ENCODE measurements around the gene PRR22. TPM values are rescaled to one million over a fixed set of nuclear protein-coding genes. Genes with fewer than 3 reads are reported as not detected.
A peak's percentile ranks its signal among the peaks of the same experiment; 100 is the strongest.

PRR22 gene
- total and polyA plus RNA-seq, 3 donors from 2014 or later: 24.0 to 54.9 (median 35.0) TPM

DNA sequence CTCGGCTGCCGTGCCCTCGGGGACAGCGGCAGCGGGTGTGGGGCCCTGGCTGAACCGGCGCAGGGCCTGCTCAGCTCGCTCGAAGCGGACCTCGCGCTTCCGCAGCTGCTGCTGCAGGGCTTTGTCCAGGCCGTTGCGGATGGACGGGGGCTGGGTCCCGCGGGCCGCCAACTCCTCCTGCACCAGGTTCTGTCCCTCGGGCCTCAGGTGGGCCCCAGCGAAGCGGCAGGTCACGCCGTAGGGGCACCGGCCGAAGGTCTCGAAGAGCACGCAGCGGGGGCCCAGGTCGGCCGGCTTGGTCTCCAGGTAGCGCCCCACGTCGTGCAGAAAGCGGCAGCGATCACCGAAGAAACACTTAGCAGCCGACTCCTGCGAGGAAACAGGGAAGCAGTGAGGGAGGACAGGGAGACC lies 4.8 kb upstream of the PRR22 start:
- Histone ChIP-seq H3K36me3 (ENCODE audit: low read depth, missing control alignments) (no peaks in the 10 kb centered on the region), H3K4me3 (peak overlapping the region in 1 of 2 donors; percentile 98), H3K27me3 (no peaks in the 10 kb centered on the region), H3K27ac (no peak overlapping the region), H3K9me3 (no peaks in the 10 kb centered on the region), H3K4me1 (peaks cover 6% of the 10 kb centered on the region)
- no peak for DNase-seq
- TF ChIP-seq, protein P1, sequence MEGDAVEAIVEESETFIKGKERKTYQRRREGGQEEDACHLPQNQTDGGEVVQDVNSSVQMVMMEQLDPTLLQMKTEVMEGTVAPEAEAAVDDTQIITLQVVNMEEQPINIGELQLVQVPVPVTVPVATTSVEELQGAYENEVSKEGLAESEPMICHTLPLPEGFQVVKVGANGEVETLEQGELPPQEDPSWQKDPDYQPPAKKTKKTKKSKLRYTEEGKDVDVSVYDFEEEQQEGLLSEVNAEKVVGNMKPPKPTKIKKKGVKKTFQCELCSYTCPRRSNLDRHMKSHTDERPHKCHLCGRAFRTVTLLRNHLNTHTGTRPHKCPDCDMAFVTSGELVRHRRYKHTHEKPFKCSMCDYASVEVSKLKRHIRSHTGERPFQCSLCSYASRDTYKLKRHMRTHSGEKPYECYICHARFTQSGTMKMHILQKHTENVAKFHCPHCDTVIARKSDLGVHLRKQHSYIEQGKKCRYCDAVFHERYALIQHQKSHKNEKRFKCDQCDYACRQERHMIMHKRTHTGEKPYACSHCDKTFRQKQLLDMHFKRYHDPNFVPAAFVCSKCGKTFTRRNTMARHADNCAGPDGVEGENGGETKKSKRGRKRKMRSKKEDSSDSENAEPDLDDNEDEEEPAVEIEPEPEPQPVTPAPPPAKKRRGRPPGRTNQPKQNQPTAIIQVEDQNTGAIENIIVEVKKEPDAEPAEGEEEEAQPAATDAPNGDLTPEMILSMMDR (IDR thresholded peaks at IDR 0.05): no peak
- no peak for TF ChIP-seq POLR2A (IDR thresholded peaks at IDR 0.05)
- 90% methylated on average over 37 of the region's 39 CpGs; no CpG with 5 or more reads in 1 of the 2 donors for WGBS, 2 donors
- intact Hi-C loops (cut with DNase I; ENCODE audit: low total_unique reads): loop anchor here (10.0 kb wide), 1 partner anchor 115 kb away; the partner anchor contains the start of genes NDUFA11 and VMAC

DNA sequence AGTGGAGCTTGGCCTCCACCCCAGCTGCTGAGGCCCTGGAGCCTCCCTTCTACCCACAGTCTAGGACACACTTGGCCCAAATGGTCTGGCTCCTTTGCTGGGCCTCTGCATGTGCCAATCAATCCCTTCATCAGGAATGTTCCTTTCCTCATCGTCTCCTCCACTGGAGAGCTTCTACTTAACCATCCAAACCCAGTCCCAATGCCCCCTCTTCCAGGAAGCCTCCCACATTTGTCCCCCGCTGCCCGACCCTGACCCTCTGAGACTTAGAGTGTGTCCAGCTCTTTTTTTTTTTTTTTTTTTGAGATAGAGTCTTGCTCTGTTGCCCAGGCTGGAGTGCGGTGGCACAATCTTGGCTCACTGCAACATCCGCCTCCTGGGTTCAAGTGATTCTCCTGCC lies 3.9 kb upstream of the PRR22 start:
- WGBS, 2 donors: 83 to 94% methylated on average over 5 of the region's 5 CpGs
- Histone ChIP-seq H3K27ac (no peak overlapping the region), H3K27me3 (no peaks in the 10 kb centered on the region), H3K4me3 (no peak overlapping the region), H3K36me3 (ENCODE audit: low read depth, missing control alignments) (no peaks in the 10 kb centered on the region), H3K9me3 (no peaks in the 10 kb centered on the region), H3K4me1 (peaks cover 6% of the 10 kb centered on the region)
- TF ChIP-seq POLR2A (IDR thresholded peaks at IDR 0.05): no peak
- DNase-seq: no peak
- intact Hi-C loops (cut with DNase I; ENCODE audit: low total_unique reads): loop anchor here (10.0 kb wide), 1 partner anchor 116 kb away; the partner anchor contains the start of genes NDUFA11 and VMAC

DNA sequence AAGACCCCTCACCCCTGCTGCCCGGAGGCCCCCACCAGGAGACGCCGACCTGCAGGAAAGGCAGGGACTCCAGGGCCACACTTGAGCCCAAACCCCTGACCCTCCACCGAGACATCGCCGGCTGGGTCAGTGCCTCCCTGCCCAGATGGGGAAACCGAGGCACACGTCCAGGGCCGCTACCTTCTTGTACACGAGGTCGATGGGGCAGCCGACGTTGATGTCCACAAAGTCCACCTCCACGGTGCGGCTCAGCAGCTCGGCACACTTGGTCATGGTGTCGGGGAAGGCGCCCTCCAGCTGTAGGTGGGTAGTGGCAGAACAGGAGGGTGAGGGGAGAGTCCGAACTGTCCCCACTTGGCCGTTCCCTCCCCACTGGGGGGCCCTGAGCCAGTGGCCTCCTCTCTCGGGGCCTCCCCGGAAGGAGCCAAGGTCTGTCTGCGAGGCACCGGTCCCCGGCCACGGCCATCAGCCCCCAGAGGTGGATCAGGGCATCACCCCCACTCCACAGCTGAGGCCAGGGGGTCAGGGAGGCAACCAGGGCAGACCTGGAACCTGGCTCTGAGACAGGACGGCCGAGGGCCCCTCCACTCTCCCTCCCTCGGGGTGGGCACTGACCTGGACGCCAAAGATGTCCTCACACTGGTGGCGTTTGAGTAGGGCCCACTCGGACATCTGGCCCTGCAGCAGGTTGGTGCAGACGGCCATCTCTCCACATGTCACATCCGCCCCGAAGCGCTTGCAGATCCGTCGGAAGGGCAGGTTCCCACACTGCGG lies 3.0 kb upstream of the PRR22 start:
- no peak for DNase-seq
- H3K9me3 ChIP-seq: no peaks in the 10 kb centered on the region
- H3K4me3 ChIP-seq: no peak overlapping the region
- intact Hi-C loops (cut with DNase I; ENCODE audit: low total_unique reads): loop anchor here (10.0 kb wide), 1 partner anchor 117 kb away; the partner anchor contains the start of genes NDUFA11 and VMAC
- H3K27ac ChIP-seq: no peak overlapping the region
- H3K36me3 ChIP-seq (ENCODE audit: low read depth, missing control alignments): no peaks in the 10 kb centered on the region
- 92 to 93% methylated on average over 23 to 39 of the region's 39 CpGs for WGBS, 2 donors
- H3K27me3 ChIP-seq: no peaks in the 10 kb centered on the region
- H3K4me1 ChIP-seq: peaks cover 6% of the 10 kb centered on the region
- TF ChIP-seq POLR2A (IDR thresholded peaks at IDR 0.05): no peak
- TF ChIP-seq, protein P1 (IDR thresholded peaks at IDR 0.05): no peak

DNA sequence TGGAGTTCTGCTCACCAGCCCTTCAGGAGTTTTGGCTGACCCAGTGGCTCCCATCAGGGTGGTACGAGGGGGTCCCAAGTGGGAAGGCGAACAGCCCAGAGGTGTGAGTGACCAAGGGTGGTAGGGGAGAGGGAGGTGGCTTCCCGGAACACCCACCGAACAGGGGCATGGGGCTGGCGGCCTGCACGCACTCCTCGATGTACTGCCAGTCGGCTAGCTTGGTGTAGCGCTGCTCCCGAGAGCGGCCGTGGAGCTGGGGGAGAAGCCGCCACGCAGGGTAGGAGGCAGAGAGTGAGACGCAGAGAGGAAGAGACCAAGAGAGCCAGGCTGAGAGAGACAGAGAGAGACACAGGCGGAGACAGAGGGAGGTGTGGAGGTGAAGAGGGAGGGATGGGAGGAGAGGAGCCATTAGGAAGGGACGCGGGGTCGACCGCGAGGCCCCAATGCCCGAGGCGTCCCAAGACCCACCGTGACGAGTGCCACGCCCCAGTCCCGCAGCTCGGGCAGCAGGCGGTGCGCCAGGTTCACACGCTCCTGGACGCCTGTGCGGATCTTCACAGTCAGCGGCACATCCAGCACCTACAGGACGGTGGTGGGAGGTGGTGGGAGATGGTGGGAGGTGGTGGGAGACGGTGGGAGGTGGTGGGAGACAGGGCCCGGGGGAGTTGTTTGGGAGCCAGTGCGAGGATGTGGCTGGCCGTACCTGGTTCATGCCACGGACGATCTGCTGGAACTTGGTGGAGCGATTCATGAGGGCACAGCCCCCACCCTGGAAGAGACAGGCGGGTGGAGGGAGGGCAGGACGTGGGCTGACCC lies 2.3 kb upstream of the PRR22 start:
- Histone ChIP-seq H3K4me3 (no peak overlapping the region), H3K4me1 (peaks cover 6% of the 10 kb centered on the region), H3K27ac (no peak overlapping the region), H3K36me3 (ENCODE audit: low read depth, missing control alignments) (no peaks in the 10 kb centered on the region), H3K9me3 (no peaks in the 10 kb centered on the region), H3K27me3 (no peaks in the 10 kb centered on the region)
- intact Hi-C loops (cut with DNase I; ENCODE audit: low total_unique reads): loop anchor here (10.0 kb wide), 1 partner anchor 118 kb away; the partner anchor contains the start of genes NDUFA11 and VMAC
- 88 to 89% methylated on average over 42 to 44 of the region's 44 CpGs for WGBS, 2 donors
- TF ChIP-seq POLR2A (IDR thresholded peaks at IDR 0.05): no peak
- TF ChIP-seq, protein P1 (IDR thresholded peaks at IDR 0.05): no peak
- no peak for DNase-seq

DNA sequence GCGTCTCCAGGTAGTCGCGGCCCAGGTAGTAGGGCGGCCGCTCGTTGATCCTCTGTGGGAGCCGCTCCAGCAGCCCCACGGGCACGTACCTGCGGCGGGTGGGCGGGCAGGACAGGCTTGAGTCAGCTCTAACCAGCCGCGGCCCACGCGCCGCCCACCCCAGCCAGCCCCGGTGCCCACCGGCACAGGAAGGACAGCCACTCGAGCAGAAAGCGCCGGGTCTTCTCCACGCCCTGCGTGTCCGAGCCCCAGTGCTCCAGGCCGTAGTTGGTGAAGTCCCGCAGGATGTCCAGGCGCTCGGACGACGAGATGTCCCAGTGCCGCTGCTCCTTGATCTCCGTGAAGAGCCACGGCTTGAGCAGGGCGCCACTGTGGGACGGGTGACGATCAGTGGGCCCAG lies 877 bp upstream of the PRR22 start:
- 91 to 92% methylated on average over 25 to 37 of the region's 37 CpGs for WGBS, 2 donors
- Histone ChIP-seq H3K4me3 (no peak overlapping the region), H3K27ac (no peak overlapping the region), H3K9me3 (no peaks in the 10 kb centered on the region), H3K36me3 (ENCODE audit: low read depth, missing control alignments) (no peaks in the 10 kb centered on the region), H3K27me3 (no peaks in the 10 kb centered on the region), H3K4me1 (peaks cover 6% of the 10 kb centered on the region)
- no peak for DNase-seq
- intact Hi-C loops (cut with DNase I; ENCODE audit: low total_unique reads): loop anchor here (10.0 kb wide), 1 partner anchor 119 kb away; the partner anchor contains the start of genes NDUFA11 and VMAC
- TF ChIP-seq, protein P1 (IDR thresholded peaks at IDR 0.05): no peak
- no peak for TF ChIP-seq POLR2A (IDR thresholded peaks at IDR 0.05)

Data from testis (tissue), 3 donors.